ENCODE data around the gene ADAR.

The ADAR gene

DNA sequence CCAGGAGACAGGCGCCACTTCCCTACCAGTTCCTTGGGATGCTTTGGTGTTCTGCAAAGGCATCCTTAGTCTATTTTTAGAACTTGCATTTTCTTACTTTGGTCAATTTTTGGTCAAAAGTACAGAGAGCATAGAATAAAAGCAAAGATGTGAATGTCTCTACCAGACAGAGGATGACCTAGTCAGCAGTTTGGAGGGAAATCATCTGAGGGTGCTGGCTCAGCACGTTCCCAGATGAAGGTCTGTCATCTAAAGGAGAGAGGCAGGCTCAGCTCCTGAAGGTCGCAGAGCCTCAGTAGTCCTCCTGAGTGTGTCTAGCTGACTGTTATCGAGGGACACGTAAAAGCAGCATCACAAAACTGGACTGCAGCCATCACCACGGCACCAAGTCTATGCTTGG, 25.1 kb downstream of the ADAR start:
- DNase-seq, result no peak
- ATAC-seq, result no peak

DNA sequence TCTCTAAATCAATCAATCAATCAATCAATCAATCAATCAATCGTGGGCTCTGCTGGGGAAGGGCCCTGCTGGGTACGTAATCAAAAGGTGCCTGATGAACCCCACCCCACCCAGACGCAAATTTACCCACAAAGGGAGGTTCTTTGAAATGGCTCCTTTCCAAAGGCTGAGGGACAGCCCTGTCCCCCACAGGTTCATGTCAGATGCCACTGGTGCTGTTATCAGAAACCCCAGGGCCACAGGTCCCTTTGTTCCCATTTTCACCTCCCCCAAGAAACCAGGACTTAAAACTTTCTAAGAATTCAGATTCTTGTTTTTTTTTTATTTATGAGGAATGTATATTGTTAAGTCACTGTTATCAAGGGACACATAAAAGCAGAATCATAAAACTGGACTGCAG, 26.2 kb downstream of the ADAR start:
- DNase-seq (no peak), ATAC-seq (no peak)

- DNase-seq (no peak), ATAC-seq (no peak)
Observed at GRCh38 chr1:154579374-154579773, 28.6 kb downstream of the ADAR start.

DNA sequence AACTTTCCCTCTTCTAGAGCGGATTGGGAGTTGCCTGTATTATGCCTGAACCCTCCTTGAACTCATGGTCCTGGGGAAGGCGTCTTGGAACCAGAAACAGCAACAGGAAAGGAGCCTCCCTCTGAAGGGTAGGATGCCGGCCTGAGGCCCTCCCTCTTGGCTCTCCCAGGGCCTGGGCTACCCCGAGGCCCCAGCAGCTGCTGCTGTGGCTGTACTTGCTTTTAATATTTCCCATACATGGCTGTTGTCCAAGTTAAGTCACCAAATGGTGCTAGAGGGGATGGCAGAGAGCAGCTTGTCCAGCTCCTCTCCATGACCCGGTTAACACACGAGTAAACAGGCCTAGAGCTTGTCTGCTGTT, 29.9 kb downstream of the ADAR start:
- ATAC-seq, result no peak
- DNase-seq, result no peak

- no peak for DNase-seq
- no peak for ATAC-seq
Observed at GRCh38 chr1:154577346-154578057, 30.5 kb downstream of the ADAR start.

- DNase-seq, result no peak
- no peak for ATAC-seq
Observed at GRCh38 chr1:154575951-154576566, 31.9 kb downstream of the ADAR start.

DNA sequence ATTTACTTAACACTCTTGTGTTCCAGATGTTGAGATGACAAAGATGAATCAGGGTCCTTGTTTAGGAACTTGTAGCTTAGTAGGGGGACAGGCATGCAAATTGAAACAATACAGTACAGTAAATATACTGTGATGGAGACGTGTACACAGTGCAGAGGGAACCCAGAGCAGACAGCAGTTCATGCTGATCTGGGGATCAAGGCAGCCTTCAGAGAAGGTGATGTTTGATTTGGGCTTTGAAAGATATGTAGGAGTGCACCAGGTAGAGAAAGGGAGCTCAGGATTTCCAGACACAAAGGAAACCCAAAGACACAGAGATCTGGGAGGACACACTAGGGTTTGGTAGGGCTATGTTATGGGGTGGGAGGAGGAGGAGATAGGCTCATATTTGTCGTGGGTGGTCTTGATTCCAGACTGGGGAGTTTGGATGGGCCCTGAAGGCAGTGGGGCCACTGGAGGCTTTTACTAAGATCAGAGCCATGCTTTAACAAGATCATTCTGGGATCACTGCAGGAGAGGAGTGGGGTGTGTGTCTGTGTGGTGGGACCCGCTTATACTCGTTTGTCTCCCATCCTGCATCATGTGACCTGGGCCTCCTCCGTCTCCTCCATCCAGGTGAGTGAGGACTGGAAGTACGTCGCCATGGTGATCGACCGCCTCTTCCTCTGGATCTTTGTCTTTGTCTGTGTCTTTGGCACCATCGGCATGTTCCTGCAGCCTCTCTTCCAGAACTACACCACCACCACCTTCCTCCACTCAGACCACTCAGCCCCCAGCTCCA, 32.6 kb downstream of the ADAR start:
- no peak for ATAC-seq

GRCh38 chr1:154574716-154575115, 33.3 kb downstream of the ADAR start:
- ATAC-seq, result peak; percentile 20
- DNase-seq, result no peak

More for the DNA sequence above, 32.6 kb downstream of the ADAR start:
- no peak for DNase-seq

- DNase-seq (no peak), ATAC-seq (no peak)
Observed at GRCh38 chr1:154573168-154573510, 34.8 kb downstream of the ADAR start.

GRCh38 chr1:154572468-154573167, 35.4 kb downstream of the ADAR start:
- ATAC-seq (no peak), DNase-seq (no peak)

DNA sequence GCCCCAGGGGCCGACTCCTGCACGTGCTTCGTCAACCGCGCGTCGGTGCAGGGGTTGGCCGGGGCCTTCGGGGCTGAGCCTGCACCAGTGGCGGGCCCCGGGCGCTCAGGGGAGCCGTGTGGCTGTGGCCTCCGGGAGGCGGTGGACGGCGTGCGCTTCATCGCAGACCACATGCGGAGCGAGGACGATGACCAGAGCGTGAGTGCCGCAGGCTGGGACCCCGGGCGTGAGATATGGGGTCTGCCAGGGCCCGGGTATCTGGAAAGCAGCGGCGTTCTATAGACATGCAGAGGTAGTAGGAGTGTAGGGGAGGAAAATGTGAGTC, 36.1 kb downstream of the ADAR start:
- DNase-seq, result no peak

DNA sequence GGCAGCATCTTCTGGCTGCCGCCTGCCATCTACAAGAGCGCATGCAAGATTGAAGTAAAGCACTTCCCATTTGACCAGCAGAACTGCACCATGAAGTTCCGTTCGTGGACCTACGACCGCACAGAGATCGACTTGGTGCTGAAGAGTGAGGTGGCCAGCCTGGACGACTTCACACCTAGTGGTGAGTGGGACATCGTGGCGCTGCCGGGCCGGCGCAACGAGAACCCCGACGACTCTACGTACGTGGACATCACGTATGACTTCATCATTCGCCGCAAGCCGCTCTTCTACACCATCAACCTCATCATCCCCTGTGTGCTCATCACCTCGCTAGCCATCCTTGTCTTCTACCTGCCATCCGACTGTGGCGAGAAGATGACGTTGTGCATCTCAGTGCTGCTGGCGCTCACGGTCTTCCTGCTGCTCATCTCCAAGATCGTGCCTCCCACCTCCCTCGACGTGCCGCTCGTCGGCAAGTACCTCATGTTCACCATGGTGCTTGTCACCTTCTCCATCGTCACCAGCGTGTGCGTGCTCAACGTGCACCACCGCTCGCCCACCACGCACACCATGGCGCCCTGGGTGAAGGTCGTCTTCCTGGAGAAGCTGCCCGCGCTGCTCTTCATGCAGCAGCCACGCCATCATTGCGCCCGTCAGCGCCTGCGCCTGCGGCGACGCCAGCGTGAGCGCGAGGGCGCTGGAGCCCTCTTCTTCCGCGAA, 36.6 kb downstream of the ADAR start:
- ATAC-seq (no peak), DNase-seq (no peak)

More for the DNA sequence above, 36.1 kb downstream of the ADAR start:
- ATAC-seq, result no peak

- ATAC-seq, result no peak
- DNase-seq, result no peak
Observed at GRCh38 chr1:154568157-154568815, 39.7 kb downstream of the ADAR start.

DNA sequence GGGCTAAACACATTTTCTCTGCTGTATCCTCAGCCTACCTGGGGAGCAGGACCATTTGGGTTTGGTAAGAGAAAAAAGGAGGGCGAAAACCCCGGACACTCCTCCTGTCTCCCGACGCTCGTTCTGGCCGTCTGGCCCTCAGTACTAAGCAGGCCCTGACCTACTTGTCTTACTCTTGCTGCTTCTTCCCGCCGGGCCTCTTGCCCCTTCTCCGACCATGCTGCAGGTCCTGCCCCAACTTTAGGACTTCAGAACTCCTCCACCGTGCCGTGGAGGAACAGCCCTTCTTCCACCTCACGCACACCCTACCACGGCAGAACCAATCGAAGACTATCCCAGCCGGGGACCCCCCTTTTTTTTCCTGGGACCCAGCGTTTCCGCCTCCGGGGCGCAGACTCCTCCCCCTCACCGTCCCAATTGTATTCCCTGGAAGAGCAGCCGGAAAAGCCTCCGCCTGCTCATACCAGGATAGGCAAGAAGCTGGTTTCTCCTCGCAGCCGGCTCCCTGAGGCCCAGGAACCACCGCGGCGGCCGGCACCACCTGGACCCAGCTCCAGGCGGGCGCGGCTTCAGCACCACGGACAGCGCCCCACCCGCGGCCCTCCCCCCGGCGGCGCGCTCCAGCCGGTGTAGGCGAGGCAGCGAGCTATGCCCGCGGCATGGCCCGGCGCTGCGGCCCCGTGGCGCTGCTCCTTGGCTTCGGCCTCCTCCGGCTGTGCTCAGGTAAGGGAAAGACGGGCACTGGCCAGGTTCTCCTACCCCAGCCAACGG, 40.4 kb downstream of the ADAR start, which contains the start of gene CHRNB2:
Gene CHRNB2, plus strand, starts transcription at position 393 of the 771 bp plus-strand sequence. Its CDS starts 267 bp downstream, at position 660.
- peak; percentile 79 for DNase-seq
- peak; percentile 83 for ATAC-seq

GRCh38 chr1:154565876-154566275, 42.1 kb downstream of the ADAR start:
- DNase-seq, result no peak
- no peak for ATAC-seq

- peak; percentile 41 for ATAC-seq
- peak; percentile 87 for DNase-seq
Observed at GRCh38 chr1:154559466-154560044, 48.4 kb downstream of the ADAR start.

DNA sequence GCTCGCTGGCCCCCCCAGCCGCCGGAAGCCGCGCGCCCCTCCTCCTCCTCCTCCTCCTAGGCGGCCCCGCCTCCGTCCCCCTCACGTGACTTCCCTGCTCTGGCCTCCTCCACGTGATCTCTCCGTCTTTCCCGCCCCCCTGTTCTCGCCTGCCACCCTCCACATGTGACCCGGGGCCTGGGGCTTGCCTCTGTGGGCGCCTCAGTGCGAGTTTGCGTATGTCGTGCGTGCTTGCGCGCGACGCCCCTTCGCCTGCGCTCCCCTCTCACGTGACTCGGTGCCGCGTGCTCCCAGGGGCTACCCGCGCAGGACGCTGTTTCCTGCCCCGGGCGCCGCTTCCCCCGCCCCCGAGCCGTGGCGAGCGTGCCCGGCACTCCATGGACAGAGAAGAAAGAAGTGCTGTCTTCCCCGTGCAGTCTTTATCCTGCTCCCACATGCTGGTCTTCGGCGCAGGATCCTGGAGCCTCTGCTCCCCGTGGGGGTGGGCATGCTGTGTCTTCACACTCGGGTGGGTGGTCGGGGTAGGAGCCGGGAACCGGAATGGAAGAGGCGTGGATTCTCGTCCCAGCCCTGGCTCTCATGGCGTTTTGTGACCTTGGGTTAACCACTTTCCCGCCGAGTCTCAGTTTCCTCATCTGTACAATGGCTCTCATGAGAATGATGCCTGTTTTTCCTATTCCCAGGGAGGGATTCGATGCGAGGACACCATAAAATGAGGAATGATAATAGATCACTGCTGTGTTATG, 49.1 kb downstream of the ADAR start:
- DNase-seq (peak; percentile 100), ATAC-seq (peak; percentile 95)

- peak; percentile 44 for DNase-seq
- ATAC-seq, result no peak
Observed at GRCh38 chr1:154557939-154558719, 49.9 kb downstream of the ADAR start, which contains the start of gene UBE2Q1. TSS of gene UBE2Q1 (minus strand) at chr1:154558662. CDS start at chr1:154558553, 109 bp downstream.
